GM18909 (cell line): ENCODE results near the gene KCNMA1.

Experiments
- ATAC-seq: cut with Tn5 transposase; IDR thresholded peaks from one replicate; pipeline ENCODE4 v1.9.1; 2021; ENCODE audit warnings: mild to moderate bottlenecking; ENCODE audit not compliant: unreplicated experiment, poor library complexity

The KCNMA1 gene

DNA sequence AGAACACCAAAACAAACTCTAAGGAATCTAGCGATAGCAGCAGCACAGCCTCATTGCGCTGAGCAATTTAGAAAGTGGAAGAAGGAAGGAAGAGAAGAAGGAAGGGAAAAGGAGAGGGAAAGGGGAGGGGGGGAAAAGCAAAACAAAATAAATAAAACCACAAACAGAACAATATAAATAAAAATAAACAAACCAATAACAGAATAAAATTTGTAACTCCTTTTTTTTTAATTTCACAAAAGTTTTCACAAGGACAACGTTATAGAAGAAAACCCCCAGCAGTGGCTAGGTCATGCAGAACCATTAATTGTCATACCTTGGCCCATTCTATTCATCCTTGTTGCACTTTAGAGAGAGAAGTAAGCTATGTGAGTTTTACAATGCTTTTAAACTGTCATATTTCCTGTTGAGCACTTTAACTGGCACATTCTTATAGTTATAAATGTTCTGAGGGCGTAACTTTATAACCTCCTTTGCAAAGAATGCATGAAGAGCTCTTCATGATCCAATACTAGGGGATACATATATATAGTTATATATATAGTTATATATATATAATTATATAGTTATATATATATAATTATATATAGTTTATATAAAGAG lies 752.8 kb downstream of the KCNMA1 start:
- no peak for ATAC-seq

DNA sequence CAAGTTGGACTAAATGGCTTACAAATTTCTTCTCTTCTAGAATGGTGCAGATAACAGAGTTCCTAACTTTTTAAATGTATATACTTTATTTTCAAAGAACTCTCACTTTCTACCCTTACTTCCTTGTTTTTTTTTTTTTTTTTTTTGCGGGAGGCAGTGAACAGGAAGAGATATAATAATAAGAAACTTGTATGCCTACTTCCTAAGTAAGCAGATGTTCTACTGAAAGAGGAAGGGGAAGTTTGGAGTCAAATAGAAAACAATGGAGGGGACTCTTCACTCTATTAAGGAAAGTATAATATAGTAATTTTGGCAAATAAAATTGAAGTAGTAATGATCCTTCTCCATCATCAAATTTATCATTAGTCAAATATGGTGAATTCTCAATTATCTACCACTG lies 754.0 kb downstream of the KCNMA1 start:
- ATAC-seq: no peak

DNA sequence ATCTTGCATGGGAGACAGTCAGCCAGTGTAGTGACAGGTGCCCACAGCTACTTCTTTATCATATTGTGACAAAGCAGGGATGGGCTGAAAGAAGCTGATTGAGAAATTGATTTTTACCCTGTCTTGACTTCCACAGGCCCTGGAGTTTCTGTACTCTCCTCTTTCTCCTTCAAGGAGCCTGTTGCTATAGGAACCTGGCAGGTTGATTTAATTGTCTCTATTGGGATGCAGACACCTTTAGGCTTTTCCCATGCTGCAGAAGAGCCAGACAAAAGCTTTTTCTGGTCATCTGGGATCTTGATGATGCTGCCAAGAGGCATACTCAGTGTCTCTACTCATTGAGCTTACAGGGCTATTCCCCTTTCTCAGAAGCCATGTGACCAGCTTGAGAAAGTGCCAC lies 754.8 kb downstream of the KCNMA1 start:
- ATAC-seq: no peak

DNA sequence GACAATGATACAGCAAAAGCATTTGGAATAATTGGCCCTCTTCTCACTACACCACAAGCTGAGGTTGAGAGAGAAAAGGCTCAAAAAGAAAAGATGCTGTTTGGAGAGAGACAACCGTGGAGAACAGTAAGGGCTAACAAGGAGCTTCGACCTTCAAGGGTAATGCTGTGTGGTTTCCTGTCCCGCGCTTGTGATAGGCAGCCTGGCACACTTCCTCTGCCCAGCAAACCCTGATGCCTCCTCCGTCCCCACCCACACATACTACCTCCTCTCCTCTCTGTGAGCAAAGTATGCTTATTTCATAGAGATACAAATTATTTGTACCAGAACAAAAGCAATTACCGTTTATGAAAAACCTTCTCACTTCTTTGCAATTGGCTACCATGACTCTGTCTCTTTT lies 755.4 kb downstream of the KCNMA1 start:
- peak; percentile 73 for ATAC-seq

DNA sequence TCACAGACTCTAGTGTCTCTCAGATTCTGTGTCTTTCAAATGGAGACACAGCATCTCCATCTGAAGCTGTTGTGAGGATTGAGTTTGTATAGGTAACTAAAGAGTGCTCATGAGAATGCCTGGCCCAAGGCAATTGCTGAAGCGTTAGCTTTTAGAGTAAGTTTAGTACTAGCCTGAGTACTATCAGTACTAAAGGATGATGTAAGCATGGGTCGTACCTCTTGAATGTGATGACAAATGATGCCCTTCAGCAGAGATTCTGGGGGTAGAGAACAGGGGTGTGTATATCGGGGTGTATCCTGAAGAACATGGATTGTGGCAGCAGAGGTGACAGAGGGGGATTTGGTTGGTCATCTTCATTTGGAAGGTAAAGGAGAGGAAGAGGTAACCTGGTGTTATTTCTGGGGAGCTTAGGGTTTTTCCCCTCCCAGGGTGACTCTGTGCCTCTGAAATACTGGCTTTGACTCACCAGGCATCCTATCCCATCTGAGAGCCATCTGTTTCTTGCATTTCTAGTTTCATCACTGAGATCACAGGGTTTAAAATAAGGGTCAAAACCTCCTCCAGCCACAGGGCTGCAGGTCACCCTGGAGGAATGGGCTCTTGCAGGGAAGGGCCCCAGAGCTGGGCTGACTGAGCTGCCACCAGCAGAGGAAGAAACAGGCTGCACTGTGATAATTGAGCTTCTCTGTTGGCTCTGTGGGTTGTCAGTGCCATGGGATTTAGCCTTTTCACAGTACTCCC lies 756.0 kb downstream of the KCNMA1 start:
- ATAC-seq: peak; percentile 81

DNA sequence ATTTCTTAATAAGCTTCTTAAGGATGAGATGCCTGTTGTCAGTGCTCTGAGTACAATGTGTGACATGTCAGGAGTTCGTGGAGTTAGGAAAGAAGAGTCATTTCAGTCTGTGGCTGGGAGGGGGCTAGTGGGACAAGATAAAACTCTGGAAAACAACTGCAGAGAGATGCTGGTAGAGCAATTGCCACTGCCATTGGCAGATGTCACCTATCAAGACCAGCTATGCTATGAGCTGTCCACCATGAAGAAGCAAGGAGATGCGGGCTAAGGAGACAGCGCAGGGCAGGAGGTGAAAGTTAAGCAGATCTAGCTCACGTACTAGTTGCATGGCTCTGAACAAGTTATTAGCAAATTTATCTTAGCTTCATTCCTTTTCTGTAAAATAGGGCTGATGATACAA lies 756.7 kb downstream of the KCNMA1 start:
- ATAC-seq: no peak

DNA sequence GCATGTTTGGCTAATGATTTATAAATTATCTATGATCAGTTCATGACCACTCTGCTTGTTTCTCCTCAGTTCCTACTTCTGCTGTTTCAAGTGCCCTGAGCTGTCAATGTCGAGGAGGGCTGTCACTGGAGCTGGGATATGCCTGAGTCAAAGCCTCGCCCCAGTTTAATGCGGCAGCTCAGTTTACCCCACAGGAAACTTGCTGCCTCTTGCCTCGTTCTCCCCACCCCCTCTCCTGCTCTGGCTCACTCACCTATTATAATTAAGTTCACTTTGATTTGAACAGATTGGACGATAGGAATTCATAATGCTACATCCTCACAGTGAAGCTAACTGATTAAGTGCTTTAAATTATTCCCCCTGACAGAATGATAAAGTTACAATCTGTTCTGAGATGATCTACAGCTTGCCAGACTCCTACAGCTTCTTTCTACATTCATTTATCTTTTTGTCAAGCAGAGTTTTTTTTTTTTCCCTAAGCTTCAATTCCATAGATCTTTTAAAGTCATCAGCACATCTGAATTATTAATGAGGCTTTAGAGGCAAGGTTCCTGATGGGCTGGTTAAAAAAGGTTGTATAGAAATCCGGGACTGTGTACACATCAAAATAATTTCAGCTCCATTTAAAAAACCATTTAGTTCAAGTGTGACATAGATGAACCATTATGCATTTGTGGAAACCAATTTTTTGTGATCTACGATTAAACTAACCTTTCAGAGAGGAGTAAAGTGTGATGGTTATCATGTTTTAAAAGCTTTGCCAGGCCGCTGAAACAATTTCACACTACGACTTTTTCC lies 758.3 kb downstream of the KCNMA1 start:
- ATAC-seq: no peak

DNA sequence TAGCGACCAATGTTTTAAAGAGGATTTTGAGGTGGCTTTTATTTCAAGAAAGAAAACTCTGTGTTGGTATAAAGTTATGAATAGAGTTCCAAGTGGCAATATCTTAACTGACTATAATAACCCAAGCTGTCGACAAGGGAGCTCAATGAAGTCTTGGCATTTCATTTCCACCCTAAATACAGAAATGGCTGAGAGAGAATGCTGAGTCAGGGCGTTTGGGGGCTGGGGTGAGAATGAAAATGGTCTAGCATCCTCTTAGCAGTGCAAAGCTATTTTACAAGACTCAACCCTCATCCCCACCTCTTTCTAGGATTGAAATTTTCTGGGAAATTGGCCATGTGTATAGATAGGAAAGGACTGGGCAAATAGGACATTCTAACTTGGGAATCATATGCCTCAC lies 759.1 kb downstream of the KCNMA1 start:
- ATAC-seq: no peak

DNA sequence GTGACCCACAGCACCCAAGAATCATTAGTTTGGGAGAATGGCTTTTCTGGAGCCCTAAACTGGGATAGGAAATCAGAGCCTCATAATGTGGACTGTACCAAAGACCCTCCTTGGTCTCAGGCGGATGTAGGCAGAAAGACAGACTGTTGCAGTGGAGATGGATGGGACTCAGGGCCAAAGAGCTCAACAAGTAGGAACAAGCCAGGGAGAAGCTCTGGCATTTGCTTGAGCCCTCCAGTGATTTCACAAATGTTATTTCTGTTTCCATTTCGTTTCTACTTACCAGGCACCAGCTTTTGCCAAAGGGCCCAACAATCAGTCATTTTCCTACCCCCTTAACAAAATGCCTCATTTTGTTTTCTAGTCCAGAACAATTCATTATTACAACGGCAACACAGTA lies 762.7 kb downstream of the KCNMA1 start:
- ATAC-seq: no peak

DNA sequence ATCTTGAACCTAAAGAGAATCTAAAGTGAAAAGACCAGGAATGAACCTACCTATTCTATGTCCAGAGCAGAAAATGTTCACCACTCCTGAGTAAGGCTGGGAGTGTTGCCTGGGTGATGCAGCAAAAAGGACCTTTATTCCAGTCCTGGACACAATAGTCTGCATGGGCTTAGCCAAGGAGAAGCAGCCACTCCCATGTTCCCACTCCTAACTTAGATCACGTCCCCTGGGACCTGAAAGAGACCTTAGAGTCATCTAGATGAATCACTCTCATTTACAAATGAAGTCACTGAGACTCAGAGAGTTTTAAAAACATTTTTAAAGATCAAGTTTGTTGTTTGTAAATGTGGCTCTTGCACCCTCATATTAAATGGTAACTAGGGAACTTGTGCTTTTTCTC lies 763.4 kb downstream of the KCNMA1 start:
- ATAC-seq: no peak

DNA sequence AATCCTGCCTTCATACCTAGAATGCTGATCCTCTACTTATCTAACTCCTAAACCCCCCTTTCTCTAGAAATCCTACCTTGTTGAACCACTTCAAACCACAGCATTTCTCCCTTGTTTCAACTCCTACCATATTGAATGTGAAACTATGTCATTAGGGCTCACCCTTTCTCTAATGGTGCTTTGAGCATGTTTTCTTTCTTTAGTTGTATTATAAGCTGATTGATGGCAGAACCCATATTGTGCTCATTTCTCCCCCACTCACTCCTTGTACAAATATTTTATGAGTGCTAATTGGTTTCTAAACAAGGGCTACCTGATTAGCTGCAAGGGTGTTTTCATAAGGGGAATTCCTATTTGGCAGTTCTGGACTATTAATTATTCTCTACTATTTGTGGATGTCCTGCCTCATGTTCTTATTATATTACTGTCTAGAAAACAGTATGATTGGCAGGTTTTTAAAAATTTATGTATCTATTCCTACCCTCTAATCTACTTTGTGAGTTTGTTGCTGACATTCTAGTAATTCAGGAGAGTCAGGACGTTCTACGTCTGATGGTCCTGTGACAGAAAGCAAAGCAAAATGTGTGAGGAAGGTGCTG lies 765.8 kb downstream of the KCNMA1 start:
- ATAC-seq: no peak

DNA sequence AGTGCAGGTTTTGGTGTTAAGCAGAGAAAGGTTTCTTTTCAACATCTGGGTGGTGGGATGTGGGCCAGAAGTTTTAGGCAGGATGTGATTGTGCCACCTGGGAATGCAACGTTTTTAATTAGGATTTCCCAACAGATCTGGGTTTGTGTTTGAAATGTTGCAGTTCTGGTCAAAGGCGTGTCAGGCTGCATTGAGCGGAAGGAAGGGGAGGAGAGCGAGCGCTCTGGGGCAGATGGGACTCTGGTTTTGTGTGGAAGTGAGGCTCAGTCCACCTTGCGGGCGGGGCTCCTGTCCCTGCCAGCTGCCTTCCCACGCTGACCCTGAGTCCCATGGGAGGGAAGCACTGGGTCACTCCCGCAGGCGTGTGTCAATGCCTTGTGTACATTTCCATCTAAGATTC lies 767.7 kb downstream of the KCNMA1 start:
- no peak for ATAC-seq

DNA sequence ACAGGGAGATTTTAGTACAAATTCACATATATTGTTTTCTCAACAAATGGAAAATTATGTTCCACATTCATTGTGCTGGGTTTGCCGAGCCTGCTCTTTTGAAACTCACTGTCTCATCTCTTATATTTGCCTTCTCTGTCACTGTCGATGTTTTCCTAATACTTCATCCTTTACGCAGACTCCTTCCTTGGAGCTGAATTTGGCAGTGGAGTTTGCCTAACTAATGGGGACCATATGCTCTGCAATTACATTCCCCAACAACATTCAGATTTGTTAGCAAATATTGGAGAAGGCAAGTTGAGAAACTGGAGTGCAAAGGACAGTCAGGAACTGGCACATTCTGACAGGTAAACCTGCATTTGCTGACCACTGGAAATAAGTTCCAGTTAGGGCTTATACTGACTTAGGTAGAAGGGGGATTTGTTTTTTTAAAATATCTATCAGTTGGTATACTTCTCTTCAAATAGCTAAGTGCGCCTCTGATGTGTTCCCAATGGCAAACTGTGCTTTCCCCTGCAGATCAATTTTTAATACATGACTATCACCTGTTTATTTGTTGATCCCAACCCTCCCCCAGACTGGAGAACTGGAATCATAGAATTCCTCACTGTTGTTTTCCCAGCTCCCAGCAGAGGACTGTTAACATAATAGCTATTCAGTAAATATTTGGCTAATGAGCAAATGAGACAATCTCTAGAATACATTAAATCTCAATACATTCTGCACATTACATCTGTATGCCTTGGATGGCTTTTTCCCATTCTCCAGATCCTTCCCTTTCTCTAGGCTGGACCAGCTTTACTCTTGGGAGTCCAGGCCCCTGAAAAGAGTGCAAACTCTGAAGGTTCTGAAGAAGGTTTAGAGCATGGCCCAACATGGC lies 769.3 kb downstream of the KCNMA1 start:
- no peak for ATAC-seq

DNA sequence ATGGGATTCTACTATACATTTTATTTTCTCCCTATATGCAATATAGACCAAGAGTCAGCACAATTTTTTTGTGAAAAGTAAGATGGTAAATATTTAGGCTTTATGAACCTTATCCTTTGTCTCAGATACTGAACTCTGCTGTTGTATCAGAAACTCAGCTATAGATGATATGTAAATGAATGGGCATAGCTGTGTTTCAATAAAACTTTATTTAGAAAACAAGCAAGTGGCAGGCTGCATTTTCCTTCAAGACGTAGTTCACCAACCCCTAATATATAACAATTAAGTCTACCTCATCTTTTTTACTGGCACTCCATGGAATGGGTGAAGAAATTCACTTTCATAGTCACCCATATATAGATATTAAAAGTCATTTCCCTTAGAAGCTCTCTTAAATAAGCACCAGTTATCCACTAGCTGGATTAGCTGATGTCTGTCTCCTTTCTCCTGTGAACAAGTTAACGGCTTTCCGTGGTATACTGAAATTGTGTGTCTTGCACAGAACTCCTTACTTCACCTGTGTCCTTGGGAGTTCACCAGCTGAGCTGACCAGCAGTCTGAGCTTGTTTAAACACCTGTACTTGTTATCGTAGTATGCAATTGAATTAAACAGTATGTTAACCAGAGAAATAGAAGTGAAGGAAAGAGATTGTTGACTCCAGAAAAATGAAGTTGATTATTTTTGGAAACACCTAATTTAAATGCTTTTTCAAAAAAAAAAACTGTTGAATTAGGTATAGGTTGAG lies 770.6 kb downstream of the KCNMA1 start:
- no peak for ATAC-seq

DNA sequence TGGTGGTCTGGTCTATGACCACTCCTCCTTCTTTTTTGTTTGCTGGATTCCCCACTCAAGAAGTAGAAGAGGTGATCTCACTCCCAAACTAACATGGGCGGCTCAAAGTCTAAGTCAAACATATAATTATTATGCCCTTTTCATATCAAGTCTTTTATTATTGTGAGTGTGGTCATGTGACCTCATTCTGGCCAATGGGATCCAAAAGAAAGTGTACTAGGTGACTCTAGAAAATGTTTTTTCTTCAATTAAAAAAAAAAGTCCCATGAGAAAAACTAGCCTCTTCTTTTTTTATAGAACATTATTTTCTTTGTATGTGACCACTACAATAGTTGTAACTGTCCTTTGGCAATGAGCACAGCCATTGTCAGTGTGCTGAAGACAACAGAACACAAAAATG lies 772.7 kb downstream of the KCNMA1 start:
- no peak for ATAC-seq

DNA sequence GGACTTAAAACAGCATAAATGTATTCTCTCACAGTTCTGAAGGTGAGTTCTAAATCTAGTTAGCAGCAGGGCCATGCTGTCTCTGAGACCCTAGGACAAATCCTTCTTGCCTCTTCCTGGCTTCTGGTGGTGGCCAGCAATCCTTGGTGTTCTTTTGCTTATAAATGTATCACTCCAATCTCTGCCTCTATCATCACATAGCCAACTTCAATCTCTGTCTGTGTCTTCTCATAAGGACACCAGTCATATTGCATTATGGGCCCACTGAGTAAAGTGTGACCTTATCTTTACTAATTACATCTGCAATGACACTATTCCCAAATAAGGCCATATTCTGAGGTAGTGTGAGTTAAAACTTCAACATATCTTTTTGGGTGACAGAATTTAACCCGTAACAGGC lies 778.9 kb downstream of the KCNMA1 start:
- no peak for ATAC-seq

DNA sequence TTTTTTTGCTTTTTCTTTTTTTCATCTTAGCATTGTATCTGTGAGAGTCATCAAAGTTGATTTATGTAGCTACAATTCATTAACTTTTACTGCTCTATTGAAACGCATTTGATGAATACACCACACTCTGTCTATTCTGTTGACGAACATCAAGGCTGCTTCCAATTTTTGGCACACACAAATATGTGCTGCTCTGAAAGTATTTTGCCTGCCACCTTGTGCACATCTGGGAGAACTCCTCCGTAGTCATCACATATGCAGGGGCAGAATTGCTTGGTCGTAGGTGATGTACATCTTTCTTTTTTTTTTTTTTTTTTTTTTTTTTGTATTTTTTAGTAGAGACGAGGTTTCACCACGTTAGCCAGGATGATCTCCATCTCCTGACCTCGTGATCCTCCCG lies 796.8 kb downstream of the KCNMA1 start:
- ATAC-seq: no peak

DNA sequence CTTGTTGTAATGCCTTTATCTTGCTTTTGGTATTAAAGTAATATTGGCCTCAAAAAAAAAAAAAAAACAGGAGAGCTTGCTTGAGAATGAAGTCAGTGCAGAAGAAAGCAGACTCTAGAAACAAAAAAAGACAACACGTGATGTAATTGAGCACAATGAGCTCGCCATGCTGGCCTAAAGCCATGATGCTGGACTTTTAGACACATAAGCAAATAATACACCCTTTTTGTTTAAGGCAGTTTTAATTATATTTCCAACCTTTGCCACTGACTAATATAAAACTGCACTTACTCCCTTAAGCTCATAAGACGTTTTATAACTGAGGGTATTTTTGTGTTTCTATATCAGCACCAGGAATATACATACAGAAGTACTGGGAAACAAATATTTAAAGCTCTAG lies 798.3 kb downstream of the KCNMA1 start:
- no peak for ATAC-seq

DNA sequence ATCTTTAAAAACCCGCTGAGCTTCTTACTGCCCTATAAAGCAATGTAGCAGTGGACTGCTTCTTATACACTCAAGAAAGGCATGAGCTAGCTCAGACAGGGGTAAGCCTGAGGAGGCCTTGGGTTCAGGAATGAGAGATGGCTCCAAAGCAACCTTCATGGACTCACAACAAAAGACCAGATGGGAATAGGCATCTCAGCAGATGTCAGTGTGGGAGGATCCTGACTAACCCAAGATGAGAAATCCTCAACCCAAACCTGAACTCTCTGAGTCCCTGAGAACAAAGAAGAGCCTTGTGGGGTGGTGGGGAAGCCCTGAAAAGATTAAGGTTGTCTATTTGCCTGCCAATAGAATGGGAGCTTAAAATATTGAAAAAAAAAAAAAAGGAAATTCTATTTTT lies 807.4 kb downstream of the KCNMA1 start:
- no peak for ATAC-seq

DNA sequence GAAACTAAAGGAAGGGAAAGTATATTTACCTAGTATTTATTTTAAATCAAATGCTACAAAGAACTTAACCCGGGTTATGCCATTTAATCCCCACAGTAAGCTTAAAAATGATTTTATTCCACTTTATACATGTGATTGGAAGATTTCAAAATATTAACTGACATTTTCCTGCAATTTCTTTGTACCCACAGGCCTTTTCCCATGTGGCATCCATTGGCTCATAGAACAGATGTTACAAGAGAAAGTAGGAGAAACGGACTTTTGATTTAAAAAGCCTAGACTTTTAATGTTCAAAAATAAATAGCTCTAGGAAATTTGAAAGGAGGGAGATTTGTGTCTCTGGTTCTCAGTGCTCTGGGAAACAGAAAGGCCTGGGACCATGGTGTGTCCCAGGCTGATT lies 807.9 kb downstream of the KCNMA1 start:
- ATAC-seq: no peak
